Measurements from ENCODE around the gene TBL1X.

The TBL1X gene

DNA sequence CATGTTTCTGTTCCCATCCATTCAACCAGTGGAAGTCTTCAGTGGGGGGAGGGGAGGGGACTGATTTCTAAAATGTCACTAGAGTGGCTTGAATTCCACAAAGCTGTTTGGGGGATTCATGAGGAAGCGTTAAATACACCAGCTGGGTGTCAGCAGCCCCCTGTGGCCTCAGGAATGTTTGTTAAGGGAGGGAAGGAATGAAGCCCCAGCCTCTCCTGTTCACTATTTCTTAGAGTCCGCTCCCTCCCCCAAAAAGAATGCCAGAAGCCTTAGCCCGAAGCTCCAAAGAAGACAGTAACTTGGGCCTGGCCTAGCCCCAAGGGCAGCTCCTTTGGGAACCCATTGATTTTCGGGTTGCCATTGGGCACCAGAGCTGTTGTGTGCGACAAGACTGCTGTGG is 324.7 kb downstream of the TBL1X start:
- in situ Hi-C loops (cut with MboI; ENCODE audit: low sequenced_read_pairs), result no loop called here
